Adrenal gland (tissue), 5 donors: ENCODE measurements around the gene HHIPL1.

Experiments
- POLR2A ChIP-seq, 2 donors: fragments of 450-650 bp; IDR thresholded peaks; one replicate each; pipeline ENCODE4 v1.6.1; 2017; ENCODE audit warnings: antibody characterized with exemption in 2 of 2, mild to moderate bottlenecking in 2 of 2, moderate library complexity in 1 of 2
- TF ChIP-seq, protein P1 (sequence below), 6 experiments: fragments of 450-650 bp in 4 of 6; fragments of 200-600 bp in 2 of 6; sonication (generic) in 1 of 6; IDR thresholded peaks; 1 replicate in 5 of 6; 2 replicates in 1 of 6; pipeline versions ENCODE4 v1.5.1 to v1.8.0; 2016 to 2021; ENCODE audit warnings: antibody characterized with exemption in 6 of 6, mild to moderate bottlenecking in 2 of 6, moderate library complexity in 1 of 6
- donor health status: DM: no; HTN: no; CAD: no.

DNA sequence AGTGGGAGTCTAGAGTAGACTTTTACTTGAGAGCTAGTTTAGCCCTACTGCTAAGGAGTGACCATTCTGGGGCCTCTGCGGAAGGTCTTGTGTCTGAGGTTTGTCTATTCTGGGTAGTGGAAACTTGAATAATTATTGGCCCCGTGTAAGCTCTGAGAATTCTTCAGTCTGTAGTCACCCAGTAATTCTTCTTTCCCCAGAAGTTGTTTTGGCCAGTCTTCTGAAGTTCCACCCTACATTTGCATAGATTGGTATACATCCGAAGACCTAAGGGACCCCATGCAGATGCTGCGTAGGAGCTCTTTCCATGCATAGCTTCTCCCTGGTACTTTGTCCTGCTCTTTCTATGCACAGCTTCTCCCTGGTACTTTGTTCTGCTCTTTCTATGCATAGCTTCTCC lies 52.0 kb downstream of the HHIPL1 start:
- TF ChIP-seq, protein P1, sequence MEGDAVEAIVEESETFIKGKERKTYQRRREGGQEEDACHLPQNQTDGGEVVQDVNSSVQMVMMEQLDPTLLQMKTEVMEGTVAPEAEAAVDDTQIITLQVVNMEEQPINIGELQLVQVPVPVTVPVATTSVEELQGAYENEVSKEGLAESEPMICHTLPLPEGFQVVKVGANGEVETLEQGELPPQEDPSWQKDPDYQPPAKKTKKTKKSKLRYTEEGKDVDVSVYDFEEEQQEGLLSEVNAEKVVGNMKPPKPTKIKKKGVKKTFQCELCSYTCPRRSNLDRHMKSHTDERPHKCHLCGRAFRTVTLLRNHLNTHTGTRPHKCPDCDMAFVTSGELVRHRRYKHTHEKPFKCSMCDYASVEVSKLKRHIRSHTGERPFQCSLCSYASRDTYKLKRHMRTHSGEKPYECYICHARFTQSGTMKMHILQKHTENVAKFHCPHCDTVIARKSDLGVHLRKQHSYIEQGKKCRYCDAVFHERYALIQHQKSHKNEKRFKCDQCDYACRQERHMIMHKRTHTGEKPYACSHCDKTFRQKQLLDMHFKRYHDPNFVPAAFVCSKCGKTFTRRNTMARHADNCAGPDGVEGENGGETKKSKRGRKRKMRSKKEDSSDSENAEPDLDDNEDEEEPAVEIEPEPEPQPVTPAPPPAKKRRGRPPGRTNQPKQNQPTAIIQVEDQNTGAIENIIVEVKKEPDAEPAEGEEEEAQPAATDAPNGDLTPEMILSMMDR (IDR thresholded peaks at IDR 0.05): no peak
- TF ChIP-seq POLR2A (IDR thresholded peaks at IDR 0.05): no peak
